ENCODE data around the gene CNTNAP2.
A peak's percentile ranks its signal among the peaks of the same experiment; 100 is the strongest.

DNA sequence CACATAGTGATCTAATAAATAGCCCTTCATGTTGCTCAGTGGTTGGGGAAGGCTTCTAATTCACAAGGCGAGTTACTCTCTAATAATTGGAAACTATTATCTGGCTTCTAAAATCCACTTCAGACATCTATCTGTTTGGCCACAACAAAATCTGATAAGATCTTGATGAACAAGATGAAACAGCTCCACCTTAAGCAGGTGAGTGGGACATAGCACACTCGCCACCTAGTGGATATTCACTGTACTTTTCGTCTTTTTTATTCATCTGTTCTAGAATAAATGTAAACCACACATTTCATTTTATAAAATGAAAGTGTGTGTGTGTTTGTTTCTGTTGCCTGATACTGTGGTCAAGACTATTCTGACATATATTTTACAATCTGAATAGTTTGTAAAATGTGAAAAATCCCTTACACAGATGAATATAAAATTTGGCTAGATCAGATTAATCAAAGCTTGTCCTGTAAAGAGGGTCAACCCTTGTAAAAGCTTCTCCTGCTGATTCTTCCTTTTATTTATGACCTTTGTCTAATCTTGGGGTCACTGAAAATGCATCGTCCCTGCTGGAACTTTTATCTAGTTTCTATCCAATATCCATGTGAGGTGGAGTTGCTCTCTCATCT, 26.5 kb upstream of the CNTNAP2 start:
- TF ChIP-seq, protein P1, sequence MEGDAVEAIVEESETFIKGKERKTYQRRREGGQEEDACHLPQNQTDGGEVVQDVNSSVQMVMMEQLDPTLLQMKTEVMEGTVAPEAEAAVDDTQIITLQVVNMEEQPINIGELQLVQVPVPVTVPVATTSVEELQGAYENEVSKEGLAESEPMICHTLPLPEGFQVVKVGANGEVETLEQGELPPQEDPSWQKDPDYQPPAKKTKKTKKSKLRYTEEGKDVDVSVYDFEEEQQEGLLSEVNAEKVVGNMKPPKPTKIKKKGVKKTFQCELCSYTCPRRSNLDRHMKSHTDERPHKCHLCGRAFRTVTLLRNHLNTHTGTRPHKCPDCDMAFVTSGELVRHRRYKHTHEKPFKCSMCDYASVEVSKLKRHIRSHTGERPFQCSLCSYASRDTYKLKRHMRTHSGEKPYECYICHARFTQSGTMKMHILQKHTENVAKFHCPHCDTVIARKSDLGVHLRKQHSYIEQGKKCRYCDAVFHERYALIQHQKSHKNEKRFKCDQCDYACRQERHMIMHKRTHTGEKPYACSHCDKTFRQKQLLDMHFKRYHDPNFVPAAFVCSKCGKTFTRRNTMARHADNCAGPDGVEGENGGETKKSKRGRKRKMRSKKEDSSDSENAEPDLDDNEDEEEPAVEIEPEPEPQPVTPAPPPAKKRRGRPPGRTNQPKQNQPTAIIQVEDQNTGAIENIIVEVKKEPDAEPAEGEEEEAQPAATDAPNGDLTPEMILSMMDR (conservative IDR thresholded peaks at IDR 0.05; ENCODE audit: low read depth, low read length), result peak; percentile 73
- TF ChIP-seq EZH2 (IDR thresholded peaks at IDR 0.05; ENCODE audit: borderline replicate concordance, low read depth, low read length, poor library complexity, severe bottlenecking), result no peak
